NAMALWA (cell line): ENCODE results near the gene CAPN12.
"Not testable (repeated sequence)": the region's sequence is repeated elsewhere in the genome, so short reads cannot be mapped to it uniquely, and the experiment has no call there.

Experiments
- DNase-seq: peaks from one replicate; pipeline ENCODE4 v3.0.0-alpha.2; 2015; ENCODE audit warnings: low spot score

The CAPN12 gene

GRCh38 chr19:38744298-38744681, at the start of gene CAPN12:
Gene CAPN12 (minus strand): TSS chr19:38744474. CDS start chr19:38744165, 309 bp downstream.
- DNase-seq: no peak

GRCh38 chr19:38793671-38794070, 49.4 kb upstream of the CAPN12 start:
- no peak for DNase-seq

- DNase-seq: no peak
Observed at GRCh38 chr19:38793177-38793576, 48.9 kb upstream of the CAPN12 start.

- no peak for DNase-seq
Observed at GRCh38 chr19:38792250-38793111, 48.2 kb upstream of the CAPN12 start.

GRCh38 chr19:38791451-38792064, 47.3 kb upstream of the CAPN12 start:
- DNase-seq: not testable (repeated sequence)

GRCh38 chr19:38790507-38791403, 46.5 kb upstream of the CAPN12 start:
- DNase-seq: not testable (repeated sequence)

- DNase-seq: no peak
Observed at GRCh38 chr19:38788478-38789243, 44.4 kb upstream of the CAPN12 start, which contains the start of gene LGALS7B. Gene LGALS7B (plus strand): TSS chr19:38789200. CDS start chr19:38789227, 27 bp downstream.

GRCh38 chr19:38786572-38787265, 42.4 kb upstream of the CAPN12 start:
- no peak for DNase-seq

GRCh38 chr19:38786061-38786460, 41.8 kb upstream of the CAPN12 start:
- DNase-seq: not testable (repeated sequence)

GRCh38 chr19:38785187-38785699, 41.0 kb upstream of the CAPN12 start:
- no peak for DNase-seq

- DNase-seq: no peak
Observed at GRCh38 chr19:38784224-38784623, 40.0 kb upstream of the CAPN12 start.

- not testable (repeated sequence) for DNase-seq
Observed at GRCh38 chr19:38782212-38782611, 37.9 kb upstream of the CAPN12 start.

- no peak for DNase-seq
Observed at GRCh38 chr19:38781058-38781457, 36.8 kb upstream of the CAPN12 start.

- no peak for DNase-seq
Observed at GRCh38 chr19:38780443-38780842, 36.2 kb upstream of the CAPN12 start.

- no peak for DNase-seq
Observed at GRCh38 chr19:38778733-38779132, 34.5 kb upstream of the CAPN12 start.

- no peak for DNase-seq
Observed at GRCh38 chr19:38774181-38774950, 30.1 kb upstream of the CAPN12 start.

- no peak for DNase-seq
Observed at GRCh38 chr19:38773469-38774177, 29.3 kb upstream of the CAPN12 start, which contains the start of gene LGALS7. Gene LGALS7 (minus strand): TSS chr19:38773517. CDS start chr19:38773492, 25 bp downstream.

GRCh38 chr19:38771569-38771968, 27.3 kb upstream of the CAPN12 start:
- DNase-seq: not testable (repeated sequence)

- DNase-seq: not testable (repeated sequence)
Observed at GRCh38 chr19:38770949-38771275, 26.6 kb upstream of the CAPN12 start.
